Measurements from ENCODE around the gene FCMR.

The FCMR gene

GRCh38 chr1:206939841-206940587, 18.3 kb upstream of the FCMR start:
- no peak for DNase-seq
- no peak overlapping the region for H3K27ac ChIP-seq
- peaks cover 13% of the 10 kb centered on the region for H3K9me3 ChIP-seq (ENCODE audit: severe bottlenecking)
- H3K36me3 ChIP-seq: no peaks in the 10 kb centered on the region
- TF ChIP-seq, protein P1, sequence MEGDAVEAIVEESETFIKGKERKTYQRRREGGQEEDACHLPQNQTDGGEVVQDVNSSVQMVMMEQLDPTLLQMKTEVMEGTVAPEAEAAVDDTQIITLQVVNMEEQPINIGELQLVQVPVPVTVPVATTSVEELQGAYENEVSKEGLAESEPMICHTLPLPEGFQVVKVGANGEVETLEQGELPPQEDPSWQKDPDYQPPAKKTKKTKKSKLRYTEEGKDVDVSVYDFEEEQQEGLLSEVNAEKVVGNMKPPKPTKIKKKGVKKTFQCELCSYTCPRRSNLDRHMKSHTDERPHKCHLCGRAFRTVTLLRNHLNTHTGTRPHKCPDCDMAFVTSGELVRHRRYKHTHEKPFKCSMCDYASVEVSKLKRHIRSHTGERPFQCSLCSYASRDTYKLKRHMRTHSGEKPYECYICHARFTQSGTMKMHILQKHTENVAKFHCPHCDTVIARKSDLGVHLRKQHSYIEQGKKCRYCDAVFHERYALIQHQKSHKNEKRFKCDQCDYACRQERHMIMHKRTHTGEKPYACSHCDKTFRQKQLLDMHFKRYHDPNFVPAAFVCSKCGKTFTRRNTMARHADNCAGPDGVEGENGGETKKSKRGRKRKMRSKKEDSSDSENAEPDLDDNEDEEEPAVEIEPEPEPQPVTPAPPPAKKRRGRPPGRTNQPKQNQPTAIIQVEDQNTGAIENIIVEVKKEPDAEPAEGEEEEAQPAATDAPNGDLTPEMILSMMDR (IDR thresholded peaks at IDR 0.05; ENCODE audit: low read depth, low read length): no peak
- H3K27me3 ChIP-seq (ENCODE audit: insufficient read depth, low read depth, severe bottlenecking): peaks cover 100% of the 10 kb centered on the region
- H3K4me3 ChIP-seq (ENCODE audit: low read depth, low read length): no peak overlapping the region

DNA sequence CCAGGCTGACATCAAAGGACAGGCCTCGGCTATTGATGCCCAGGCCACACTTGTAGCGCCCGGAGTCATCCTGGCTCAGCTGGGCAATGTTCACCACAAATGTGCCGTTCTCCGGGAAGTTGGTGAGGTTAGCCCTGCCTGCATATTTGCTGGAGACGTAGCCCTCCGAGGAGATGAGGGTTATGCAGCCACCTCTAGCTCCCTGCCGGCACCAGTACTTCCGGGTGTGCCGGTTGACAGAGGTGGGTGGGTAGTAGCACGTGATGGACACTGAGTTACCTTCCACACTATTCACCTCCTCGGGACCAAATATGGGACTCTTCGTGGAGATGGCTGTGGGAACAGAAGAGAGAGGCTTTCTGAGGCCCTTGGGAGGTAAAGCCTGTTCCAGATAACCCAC, 17.4 kb upstream of the FCMR start:
- peaks cover 100% of the 10 kb centered on the region for H3K27me3 ChIP-seq (ENCODE audit: insufficient read depth, low read depth, severe bottlenecking)
- DNase-seq: no peak
- H3K27ac ChIP-seq: no peak overlapping the region
- TF ChIP-seq, protein P1 (IDR thresholded peaks at IDR 0.05; ENCODE audit: low read depth, low read length): no peak
- no peaks in the 10 kb centered on the region for H3K36me3 ChIP-seq
- peaks cover 13% of the 10 kb centered on the region for H3K9me3 ChIP-seq (ENCODE audit: severe bottlenecking)
- H3K4me3 ChIP-seq (ENCODE audit: low read depth, low read length): no peak overlapping the region

- Histone ChIP-seq H3K36me3 (no peaks in the 10 kb centered on the region), H3K27ac (no peak overlapping the region), H3K4me3 (ENCODE audit: low read depth, low read length) (no peak overlapping the region), H3K9me3 (ENCODE audit: severe bottlenecking) (peaks cover 13% of the 10 kb centered on the region), H3K27me3 (ENCODE audit: insufficient read depth, low read depth, severe bottlenecking) (peaks cover 100% of the 10 kb centered on the region)
- TF ChIP-seq, protein P1 (IDR thresholded peaks at IDR 0.05; ENCODE audit: low read depth, low read length): 0 out of 2 replicates have a peak, but pooled peaks have one; percentile 12
- DNase-seq: no peak
These were observed 15.7 kb upstream of the FCMR start for GRCh38 chr1:206937425-206937824.

GRCh38 chr1:206935491-206936067, 13.8 kb upstream of the FCMR start:
- H3K4me3 ChIP-seq (ENCODE audit: low read depth, low read length): no peak overlapping the region
- DNase-seq: peak; percentile 83
- H3K36me3 ChIP-seq: no peaks in the 10 kb centered on the region
- H3K27me3 ChIP-seq (ENCODE audit: insufficient read depth, low read depth, severe bottlenecking): peaks cover 100% of the 10 kb centered on the region
- H3K9me3 ChIP-seq (ENCODE audit: severe bottlenecking): peaks cover 11% of the 10 kb centered on the region
- H3K27ac ChIP-seq: no peak overlapping the region
- TF ChIP-seq, protein P1 (IDR thresholded peaks at IDR 0.05; ENCODE audit: low read depth, low read length): peak; percentile 97

- Histone ChIP-seq H3K9me3 (ENCODE audit: severe bottlenecking) (peaks cover 5% of the 10 kb centered on the region), H3K4me3 (ENCODE audit: low read depth, low read length) (no peak overlapping the region), H3K27me3 (ENCODE audit: insufficient read depth, low read depth, severe bottlenecking) (peaks cover 100% of the 10 kb centered on the region), H3K36me3 (no peaks in the 10 kb centered on the region), H3K27ac (no peak overlapping the region)
- TF ChIP-seq, protein P1 (IDR thresholded peaks at IDR 0.05; ENCODE audit: low read depth, low read length): peak; percentile 91
- peak; percentile 82 for DNase-seq
These were observed 11.7 kb upstream of the FCMR start for GRCh38 chr1:206933333-206933945.
